SK-N-MC (cell line): ENCODE data around the gene MRPL40.

ENCODE experiments used
- EZH2 ChIP-seq: fragments of 200-600 bp; sonication (generic); IDR thresholded peaks from one replicate; pipeline ENCODE4 v1.6.1; 2017; ENCODE audit warnings: antibody characterized with exemption
- FOXP2 ChIP-seq: optimal IDR thresholded peaks from 2 replicates; pipeline ENCODE3; 2011; ENCODE audit warnings: mild to moderate bottlenecking, moderate library complexity; ENCODE audit not compliant: insufficient read depth; ENCODE audit errors: extremely low read length, control extremely low read depth

- TF ChIP-seq EZH2 (no peak), FOXP2 (no peak)
These were observed 32.6 kb downstream of the MRPL40 start for GRCh38 chr22:19464975-19465374.
